CD4-positive, alpha-beta T cell treated with Interleukin-21 for 1 hour (primary cell): Measurements from ENCODE around the gene MTMR3.

ENCODE experiments used
- DNase-seq: peaks from one replicate; pipeline ENCODE4 v3.0.0-alpha.2; 2020

Gene MTMR3

GRCh38 chr22:29917052-29917902 lies 34.3 kb downstream of the MTMR3 start:
- DNase-seq: no peak

DNA sequence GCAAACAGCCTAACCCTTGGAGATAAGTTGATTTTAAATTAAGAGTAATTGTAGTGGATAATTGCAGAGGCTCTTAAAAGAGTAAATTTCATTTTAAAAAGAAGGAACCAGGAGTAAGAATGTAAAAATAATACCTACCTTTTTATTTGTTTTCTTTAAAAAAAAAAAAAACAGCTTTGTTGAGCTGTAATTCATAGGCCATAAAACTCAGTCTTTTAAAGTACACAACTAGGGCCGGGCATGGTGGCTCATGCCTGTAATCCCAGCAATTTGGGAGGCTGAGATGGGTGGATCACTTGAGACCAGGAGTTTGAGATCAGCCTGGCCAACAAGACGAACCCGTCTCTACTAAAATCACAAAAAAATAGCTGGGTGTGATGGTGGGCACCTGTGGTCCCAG lies 42.4 kb downstream of the MTMR3 start:
- no peak for DNase-seq

GRCh38 chr22:29926057-29926456 lies 43.1 kb downstream of the MTMR3 start:
- no peak for DNase-seq

- no peak for DNase-seq
These were observed 49.2 kb downstream of the MTMR3 start for GRCh38 chr22:29932136-29932535.

GRCh38 chr22:29933619-29934018 lies 50.6 kb downstream of the MTMR3 start:
- no peak for DNase-seq

- DNase-seq: no peak
These were observed 51.6 kb downstream of the MTMR3 start for GRCh38 chr22:29934596-29934995.

DNA sequence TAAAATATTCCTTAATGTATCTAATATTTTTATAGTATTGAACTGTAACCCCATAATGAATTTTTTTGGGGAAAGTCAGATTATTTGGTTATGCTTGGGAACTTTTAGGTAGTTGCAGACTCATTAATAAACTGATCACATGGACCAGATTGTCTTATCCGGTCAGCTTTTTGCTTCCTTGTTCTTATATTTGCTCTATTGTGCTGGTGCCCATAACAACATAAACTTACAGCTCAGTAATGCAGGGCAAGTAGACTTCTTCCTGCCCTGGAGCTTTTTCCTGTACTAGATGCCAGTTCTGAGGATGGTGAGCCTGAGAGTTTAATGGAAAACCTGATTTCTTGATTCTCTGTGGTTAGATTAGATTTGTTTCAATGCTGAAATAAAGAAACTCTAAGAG lies 53.2 kb downstream of the MTMR3 start:
- DNase-seq: no peak

- DNase-seq: no peak
These were observed 55.1 kb downstream of the MTMR3 start for GRCh38 chr22:29937940-29938693.

- DNase-seq: no peak
These were observed 57.6 kb downstream of the MTMR3 start for GRCh38 chr22:29940526-29940925.

GRCh38 chr22:29944339-29944738 lies 61.4 kb downstream of the MTMR3 start:
- DNase-seq: no peak

- DNase-seq: no peak
These were observed 62.5 kb downstream of the MTMR3 start for GRCh38 chr22:29945435-29945834.

DNA sequence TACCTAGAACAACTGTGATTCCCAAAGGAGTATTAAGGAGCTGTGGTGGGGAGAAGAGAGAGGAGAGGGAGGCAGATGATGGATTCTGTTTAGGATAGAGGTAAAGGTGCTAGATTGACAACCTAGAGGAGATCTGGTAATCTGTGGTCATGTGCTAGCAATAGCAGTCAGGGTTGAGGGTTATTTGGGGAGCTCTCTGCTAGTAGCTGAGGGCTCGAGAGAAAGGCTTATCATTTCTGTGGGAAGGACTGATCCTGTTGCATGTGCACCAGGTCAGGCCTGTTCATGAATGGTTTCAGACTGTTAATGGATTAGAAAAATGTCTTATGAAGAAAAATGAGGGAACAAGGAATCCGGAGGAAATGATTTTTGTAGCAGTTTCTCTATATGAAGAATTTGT lies 63.2 kb downstream of the MTMR3 start:
- no peak for DNase-seq

DNA sequence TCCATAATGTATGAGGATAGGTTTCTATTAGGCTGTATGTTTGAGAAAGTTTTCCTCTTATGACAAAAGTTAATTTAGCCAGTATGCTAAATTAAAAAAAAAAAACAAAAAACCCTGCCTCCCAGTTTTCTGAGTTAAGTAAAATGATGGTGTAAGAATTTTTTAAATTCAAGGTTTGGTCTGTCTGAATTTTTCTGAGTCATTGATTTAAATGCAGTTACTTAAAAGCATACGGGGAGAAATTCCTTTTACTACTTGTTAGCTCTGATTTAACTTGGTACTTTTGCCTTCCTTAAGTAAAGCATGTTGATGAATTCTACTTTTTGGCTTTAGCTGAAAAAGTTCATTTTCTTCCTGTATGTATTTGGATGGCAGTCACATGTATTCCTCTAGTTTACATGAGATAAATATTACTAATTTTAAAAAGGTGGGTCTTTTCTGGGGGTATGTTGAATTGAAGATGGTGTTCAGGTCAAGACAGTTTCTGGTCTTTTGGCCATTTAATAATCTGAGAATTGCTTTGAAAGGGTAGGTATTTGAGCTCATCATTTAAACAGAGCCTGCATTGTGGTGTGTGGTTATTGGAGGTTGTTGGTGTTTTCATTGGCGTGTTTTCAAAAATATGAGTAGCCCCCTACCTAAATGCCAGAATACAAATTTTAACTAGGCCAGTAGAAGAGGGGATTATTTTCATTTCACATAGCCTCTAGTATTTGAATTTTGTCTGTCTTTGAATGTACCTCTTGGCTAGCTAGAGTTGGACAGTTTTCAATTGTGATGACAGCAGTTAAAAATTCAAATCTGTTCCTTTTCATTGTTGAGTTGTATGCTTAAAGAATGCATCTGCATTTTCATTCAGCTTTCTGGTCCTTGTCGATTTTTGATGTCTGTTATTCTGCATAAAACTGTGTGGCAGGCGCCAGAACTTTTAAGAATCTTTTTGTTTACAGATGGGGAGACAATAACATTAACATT lies 64.7 kb downstream of the MTMR3 start:
- no peak for DNase-seq

GRCh38 chr22:29948385-29948769 lies 65.4 kb downstream of the MTMR3 start:
- DNase-seq: no peak

DNA sequence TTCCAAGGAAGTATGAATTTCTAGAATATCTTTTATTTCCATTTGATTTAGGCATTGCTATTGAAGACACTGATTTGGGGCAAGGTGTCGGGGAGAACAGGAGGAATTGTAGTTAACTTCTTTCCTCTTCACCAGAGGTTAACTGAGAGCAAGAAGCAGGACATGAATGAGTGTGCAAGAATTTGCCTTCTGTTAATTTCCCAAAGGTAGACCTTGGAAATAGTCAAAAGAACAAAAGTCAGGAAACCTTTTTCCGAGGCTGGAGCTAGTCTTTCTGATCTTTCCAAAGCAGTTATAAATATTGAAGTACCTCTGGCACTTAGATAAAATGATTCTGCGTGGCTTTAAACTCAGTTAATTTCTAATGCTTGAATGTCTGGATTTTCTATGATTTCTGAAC lies 66.9 kb downstream of the MTMR3 start:
- DNase-seq: no peak

GRCh38 chr22:29951791-29952413 lies 68.9 kb downstream of the MTMR3 start:
- DNase-seq: no peak

GRCh38 chr22:29954203-29954855 lies 71.4 kb downstream of the MTMR3 start:
- no peak for DNase-seq

GRCh38 chr22:29956680-29957079 lies 73.7 kb downstream of the MTMR3 start:
- DNase-seq: no peak

GRCh38 chr22:29958170-29958569 lies 75.2 kb downstream of the MTMR3 start:
- no peak for DNase-seq

DNA sequence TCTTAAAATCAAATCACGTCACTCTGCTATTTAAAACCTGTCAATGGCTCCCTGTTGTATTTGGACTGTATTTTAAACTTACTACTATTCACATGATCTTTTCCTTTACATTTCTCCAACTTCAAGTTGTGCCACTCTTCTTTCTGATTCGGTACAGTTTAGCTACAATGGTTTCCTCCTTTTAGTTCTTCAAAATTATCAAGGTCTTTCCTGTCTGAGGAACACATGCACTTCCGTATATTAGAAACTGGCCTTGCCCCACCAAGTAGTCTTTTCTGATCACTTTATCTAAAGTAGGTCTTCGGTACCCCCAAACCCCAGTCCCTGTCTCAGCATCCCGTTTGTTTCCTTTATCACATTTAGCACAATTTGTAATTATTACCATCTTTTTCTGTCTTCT lies 81.8 kb downstream of the MTMR3 start:
- no peak for DNase-seq

DNA sequence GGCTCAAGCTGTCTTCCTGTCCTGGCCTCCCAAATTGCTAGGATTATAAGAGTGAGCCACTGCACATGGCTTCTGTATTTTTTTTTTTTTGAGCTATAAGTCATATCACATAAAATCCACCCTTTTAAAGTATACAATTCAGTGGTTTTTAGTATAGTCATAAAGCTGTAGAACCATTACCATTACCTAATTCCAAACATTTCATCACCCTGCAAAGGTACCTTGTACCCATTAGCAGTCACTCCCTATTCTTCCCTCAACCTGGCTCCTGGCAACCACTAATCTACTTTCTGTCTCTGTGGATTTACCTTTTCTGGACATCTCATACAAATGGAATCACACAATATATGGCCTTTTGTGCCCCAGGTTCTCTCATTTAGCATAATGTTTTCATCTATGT lies 84.5 kb downstream of the MTMR3 start:
- DNase-seq: no peak

GRCh38 chr22:29971607-29972006 lies 88.6 kb downstream of the MTMR3 start:
- no peak for DNase-seq
